Small intestine (tissue), 7 donors: ENCODE measurements around the gene NDUFB3. TPM values are rescaled to one million over a fixed set of nuclear protein-coding genes. Genes with fewer than 3 reads are reported as not detected.
"Not testable (repeated sequence)": the region's sequence is repeated elsewhere in the genome, so short reads cannot be mapped to it uniquely, and the experiment has no call there.

Experiments
- DNase-seq, 2 donors: peaks; one replicate each; pipeline versions ENCODE4 v3.0.0 to v3.0.0-alpha.2; 2013
- FAIRE-seq: peaks from 2 replicates; lab custom pipeline; 2012; peaks lifted over from hg19 to GRCh38; lab: Jason Lieb, UNC
- H3K27ac ChIP-seq, 3 donors: one replicate each; pipeline ENCODE4 v1.5.1; 2013; ENCODE audit warnings: low read length in 2 of 3, mild to moderate bottlenecking in 2 of 3, control low read depth in 1 of 3, inconsistent platforms in 1 of 3, low read depth in 1 of 3, moderate library complexity in 1 of 3
- H3K27me3 ChIP-seq, 3 donors: one replicate each; pipeline ENCODE4 v1.6.1; 2013; ENCODE audit warnings: low read length in 3 of 3, inconsistent platforms in 1 of 3; ENCODE audit not compliant: control insufficient read depth in 3 of 3, insufficient read depth in 3 of 3
- H3K36me3 ChIP-seq, 3 donors: one replicate each; pipeline ENCODE4 v1.6.1; 2013; ENCODE audit warnings: low read length in 3 of 3, inconsistent platforms in 1 of 3, low read depth in 1 of 3, mild to moderate bottlenecking in 1 of 3, moderate library complexity in 1 of 3; ENCODE audit not compliant: control insufficient read depth in 3 of 3, insufficient read depth in 2 of 3
- H3K4me1 ChIP-seq, 3 donors: one replicate each; pipeline ENCODE4 v1.6.1; 2013; ENCODE audit warnings: low read length in 2 of 3, inconsistent platforms in 1 of 3, low read depth in 1 of 3, mild to moderate bottlenecking in 1 of 3, moderate library complexity in 1 of 3; ENCODE audit not compliant: control insufficient read depth in 3 of 3, insufficient read depth in 2 of 3
- H3K4me3 ChIP-seq, 3 donors: one replicate each; pipeline ENCODE4 v1.5.1; 2013; ENCODE audit warnings: low read length in 3 of 3, control low read depth in 1 of 3, inconsistent platforms in 1 of 3, low read depth in 1 of 3, mild to moderate bottlenecking in 1 of 3, moderate library complexity in 1 of 3
- H3K9me3 ChIP-seq, 2 donors: one replicate each; pipeline ENCODE4 v1.6.1; 2013; ENCODE audit warnings: low read depth in 1 of 2, low read length in 1 of 2; ENCODE audit not compliant: control insufficient read depth in 2 of 2, insufficient read depth in 1 of 2
- WGBS, 3 donors: extraction: QIAGEN DNeasy Blood & Tissue Kit; methylation state at CpG; one replicate each; pipeline ENCODE4 v1.1.7; 2013; 5-methylcytosine and 5-hydroxymethylcytosine counted together
- polyA plus RNA-seq, 4 donors: library from polyadenylated mRNA; stranded (reverse) in 3 of 4; unstranded in 1 of 4; fragments of 200-250 nt in 3 of 4; fragments of 120-200 nt in 1 of 4; gene quantifications; one replicate each; pipeline versions ENCODE4 v1.2.1 to v1.2.3, GENCODE V29; 2013
- donor health status: healthy with polysubstance abuse.
- donor health status: control.
- donor health status: control.
- donor health status: Bipolar disorder and iron deficiency.
- donor health status: healthy.

The NDUFB3 gene
- polyA plus RNA-seq, 4 donors, result 81.3 to 174 (median 135) TPM

DNA sequence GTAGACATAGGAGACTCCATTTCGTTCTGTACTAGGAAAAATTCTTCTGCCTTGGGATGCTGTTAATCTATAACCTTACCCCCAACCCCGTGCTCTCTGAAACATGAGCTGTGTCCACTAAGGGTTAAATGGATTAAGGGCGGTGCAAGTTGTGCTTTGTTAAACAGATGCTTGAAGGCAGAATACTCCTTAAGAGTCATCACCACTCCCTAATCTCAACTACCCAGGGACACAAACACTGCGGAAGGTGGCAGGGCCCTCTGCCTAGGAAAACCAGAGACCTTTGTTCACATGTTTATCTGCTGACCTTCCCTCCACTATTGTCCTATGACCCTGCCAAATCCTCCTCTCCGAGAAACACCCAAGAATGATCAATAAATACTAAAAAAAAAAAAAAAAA is 28.8 kb upstream of the NDUFB3 start:
- H3K27ac ChIP-seq, FAIRE-seq: not testable (repeated sequence)
- 72 to 87% (median 83%) methylated on average over 5 of the region's 5 CpGs for WGBS, 3 donors

DNA sequence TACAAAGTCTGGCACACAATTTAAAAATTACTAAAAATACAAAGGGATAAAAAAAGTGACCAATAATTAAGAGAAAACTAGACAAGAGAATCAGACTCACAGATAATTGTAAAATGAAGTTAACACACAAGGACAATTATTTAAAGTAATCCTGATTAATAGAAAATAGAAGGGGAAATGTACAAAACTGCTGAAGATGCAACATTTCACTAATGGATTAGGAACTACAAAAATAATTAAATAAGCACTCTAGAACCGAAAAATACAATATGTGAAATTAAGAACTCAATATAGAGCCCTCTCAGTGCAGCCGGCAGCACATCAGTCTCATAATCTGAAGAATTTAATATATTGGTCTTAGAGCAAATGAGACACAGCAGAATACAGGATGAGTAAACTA is 24.9 kb upstream of the NDUFB3 start:
- peaks cover 0 to 3% of the 10 kb centered on the region in 2 donors for H3K9me3 ChIP-seq
- FAIRE-seq, result no peak
- peaks cover 0 to 9% (median 0%) of the 10 kb centered on the region in 3 donors for H3K36me3 ChIP-seq
- H3K4me1 ChIP-seq, result no peaks in the 10 kb centered on the region
- no peak overlapping the region for H3K4me3 ChIP-seq
- DNase-seq, result no peak
- no peaks in the 10 kb centered on the region for H3K27me3 ChIP-seq
- 92 to 98% (median 97%) methylated on average over 2 of the region's 2 CpGs for WGBS, 3 donors
- H3K27ac ChIP-seq, result no peak overlapping the region

More for the DNA sequence above, 28.8 kb upstream of the NDUFB3 start:
- H3K9me3 ChIP-seq, H3K4me1 ChIP-seq, H3K36me3 ChIP-seq, H3K4me3 ChIP-seq, H3K27me3 ChIP-seq, DNase-seq: not testable (repeated sequence)

DNA sequence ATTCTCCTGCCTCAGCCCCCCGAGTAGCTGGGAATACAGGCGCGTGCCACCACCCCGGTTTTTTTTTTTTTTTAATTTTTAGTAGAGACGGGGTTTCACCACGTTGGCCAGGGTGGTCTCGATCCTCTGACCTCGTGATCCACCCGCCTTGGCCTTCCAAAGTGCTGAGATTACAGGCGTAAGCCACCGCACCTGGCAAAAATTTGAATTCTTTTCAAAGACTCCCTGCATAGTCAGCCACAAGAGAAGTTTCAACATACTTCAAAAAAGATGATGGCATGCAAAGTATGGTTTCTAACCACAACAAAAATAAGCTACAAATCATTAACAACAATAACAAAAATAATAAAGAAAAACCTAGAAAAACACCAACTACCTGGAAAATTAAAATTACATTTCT is 22.3 kb upstream of the NDUFB3 start:
- 96 to 98% (median 96%) methylated on average over 11 of the region's 11 CpGs for WGBS, 3 donors
- no peak for FAIRE-seq

DNA sequence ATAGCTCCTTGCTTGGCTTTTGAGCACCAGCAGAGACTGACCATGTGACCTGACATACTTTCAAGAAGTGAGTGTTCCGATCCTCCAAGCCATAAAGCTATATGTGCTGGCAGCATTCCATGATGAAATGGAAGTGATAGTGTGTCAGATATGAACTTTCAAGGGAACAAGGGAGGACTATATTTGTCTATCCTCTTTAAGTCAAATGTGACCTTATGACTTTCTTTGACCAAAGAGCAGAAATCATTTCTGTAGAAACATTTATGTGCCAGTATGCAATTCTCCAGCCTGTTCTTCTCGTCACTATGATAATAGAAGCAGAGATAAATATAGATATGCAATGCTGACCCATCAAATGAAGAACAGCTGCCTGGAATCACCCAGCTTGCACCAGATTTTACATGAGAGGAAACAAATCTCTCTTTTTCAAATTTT is 14.7 kb upstream of the NDUFB3 start:
- no peaks in the 10 kb centered on the region for H3K27me3 ChIP-seq
- H3K4me1 ChIP-seq, result peaks cover 12 to 19% (median 14%) of the 10 kb centered on the region in 3 donors
- FAIRE-seq (no peak), DNase-seq (peak; percentile 53 to 66)
- no peak overlapping the region for H3K4me3 ChIP-seq
- H3K9me3 ChIP-seq, result peaks cover 0 to 3% of the 10 kb centered on the region in 2 donors
- 15 to 32% (median 29%) methylated on average over 2 of the region's 2 CpGs for WGBS, 3 donors
- peaks cover 2 to 12% (median 6%) of the 10 kb centered on the region in 3 donors for H3K36me3 ChIP-seq
- H3K27ac ChIP-seq, result peak overlapping the region in 1 of 3 donors; percentile 51

More for the DNA sequence above, 22.3 kb upstream of the NDUFB3 start:
- H3K36me3 ChIP-seq, result peaks cover 0 to 13% (median 3%) of the 10 kb centered on the region in 3 donors
- H3K4me1 ChIP-seq, result no peaks in the 10 kb centered on the region
- H3K9me3 ChIP-seq, result peaks cover 0 to 3% of the 10 kb centered on the region in 2 donors
- H3K4me3 ChIP-seq, result no peak overlapping the region
- DNase-seq, result no peak
- no peak overlapping the region for H3K27ac ChIP-seq
- H3K27me3 ChIP-seq, result no peaks in the 10 kb centered on the region

- Histone ChIP-seq H3K27ac (peak overlapping the region in 2 of 3 donors; percentile 26 to 51), H3K36me3 (peaks cover 2 to 11% (median 6%) of the 10 kb centered on the region in 3 donors), H3K27me3 (no peaks in the 10 kb centered on the region), H3K4me3 (no peak overlapping the region), H3K9me3 (peaks cover 0 to 3% of the 10 kb centered on the region in 2 donors), H3K4me1 (peaks cover 12 to 19% (median 14%) of the 10 kb centered on the region in 3 donors)
- FAIRE-seq (no peak), DNase-seq (peak; percentile 24 to 28)
- WGBS, 3 donors, result 39 to 70% (median 59%) methylated on average over 4 of the region's 4 CpGs
These were observed 14.0 kb upstream of the NDUFB3 start for GRCh38 chr2:201057715-201058248.

GRCh38 chr2:201058914-201059313 is 12.9 kb upstream of the NDUFB3 start:
- Histone ChIP-seq H3K27me3 (no peaks in the 10 kb centered on the region), H3K27ac (peak overlapping the region in 1 of 3 donors; percentile 59), H3K36me3 (peaks cover 2 to 6% (median 4%) of the 10 kb centered on the region in 3 donors), H3K9me3 (peaks cover 0 to 3% of the 10 kb centered on the region in 2 donors), H3K4me1 (peaks cover 12 to 19% (median 14%) of the 10 kb centered on the region in 3 donors), H3K4me3 (no peak overlapping the region)
- no peak for FAIRE-seq
- 15 to 61% (median 23%) methylated on average over 1 of the region's 1 CpG for WGBS, 3 donors
- DNase-seq, result peak; percentile 59 to 92

DNA sequence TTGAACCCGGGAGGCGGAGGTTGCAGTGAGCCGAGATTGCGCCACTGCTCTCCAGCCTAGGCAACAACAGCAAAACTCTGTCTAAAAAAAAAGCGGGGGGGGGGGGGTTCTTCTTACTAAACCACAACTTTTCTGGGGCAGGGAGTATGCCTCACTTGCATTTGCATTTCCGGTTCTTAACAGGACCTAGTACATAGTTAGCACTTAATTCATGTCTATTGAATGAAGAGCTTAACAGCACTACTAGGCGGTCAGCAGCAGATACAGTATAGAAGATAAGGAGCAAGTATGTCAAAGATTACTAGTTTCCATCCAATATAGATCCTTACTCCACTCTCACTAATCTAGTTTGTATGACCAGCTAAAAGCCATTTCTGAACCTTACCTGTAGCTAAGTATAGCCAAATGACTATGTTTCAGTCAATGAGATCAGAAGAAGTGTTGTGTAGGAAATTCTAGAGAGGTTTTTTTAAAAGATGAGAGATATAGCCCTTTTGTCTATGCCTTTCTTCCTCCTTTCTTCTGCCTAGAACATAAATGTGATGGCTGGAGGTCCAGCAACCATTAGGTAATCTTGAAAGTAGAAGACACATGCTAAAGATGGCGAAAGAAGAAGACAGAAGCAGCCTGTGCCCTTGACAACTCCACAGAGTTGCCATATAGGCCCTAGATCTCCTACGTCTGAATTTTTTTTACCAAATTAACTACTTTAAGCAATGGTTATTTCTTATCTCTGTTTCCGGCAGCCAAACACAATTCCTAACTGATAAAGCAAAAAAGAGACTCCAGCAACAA is 11.6 kb upstream of the NDUFB3 start:
- no peak for DNase-seq
- H3K9me3 ChIP-seq, result peaks cover 0 to 3% of the 10 kb centered on the region in 2 donors
- H3K4me1 ChIP-seq, result peaks cover 12 to 19% (median 14%) of the 10 kb centered on the region in 3 donors
- H3K36me3 ChIP-seq, result peaks cover 2 to 6% (median 2%) of the 10 kb centered on the region in 3 donors
- FAIRE-seq, result no peak
- no peaks in the 10 kb centered on the region for H3K27me3 ChIP-seq
- no peak overlapping the region for H3K4me3 ChIP-seq
- 88 to 93% (median 92%) methylated on average over 10 of the region's 10 CpGs for WGBS, 3 donors
- no peak overlapping the region for H3K27ac ChIP-seq

DNA sequence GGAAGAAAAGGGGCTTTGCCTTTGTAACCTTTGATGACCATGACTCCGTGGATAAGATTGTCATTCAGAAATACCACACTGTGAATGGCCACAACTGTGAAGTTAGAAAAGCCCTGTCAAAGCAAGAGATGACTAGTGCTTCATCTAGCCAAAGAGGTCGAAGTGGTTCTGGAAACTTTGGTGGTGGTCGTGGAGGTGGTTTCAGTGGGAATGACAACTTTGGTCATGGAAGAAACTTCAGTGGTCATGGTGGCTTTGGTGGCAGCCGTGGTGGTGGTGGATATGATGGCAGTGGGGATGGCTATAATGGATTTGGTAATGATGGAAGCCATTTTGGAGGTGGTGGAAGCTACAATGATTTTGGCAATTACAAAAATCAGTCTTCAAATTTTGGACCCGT is 8.3 kb upstream of the NDUFB3 start:
- not testable (repeated sequence) for H3K4me3 ChIP-seq, DNase-seq, H3K4me1 ChIP-seq, H3K27ac ChIP-seq, FAIRE-seq, H3K27me3 ChIP-seq, H3K9me3 ChIP-seq, H3K36me3 ChIP-seq
- WGBS, 3 donors, result 85 to 89% (median 86%) methylated on average over 5 of the region's 5 CpGs
